ENCODE results near the gene APOD. TPM values are rescaled to one million over a fixed set of nuclear protein-coding genes. Genes with fewer than 3 reads are reported as not detected.

APOD gene
- total and polyA plus RNA-seq, 10 of the 15 experiments (the other 5 are each of a cell fraction or from before 2014, with no cell fraction given): 0.06 to 0.77 (median 0.47) TPM; not detected in 3

DNA sequence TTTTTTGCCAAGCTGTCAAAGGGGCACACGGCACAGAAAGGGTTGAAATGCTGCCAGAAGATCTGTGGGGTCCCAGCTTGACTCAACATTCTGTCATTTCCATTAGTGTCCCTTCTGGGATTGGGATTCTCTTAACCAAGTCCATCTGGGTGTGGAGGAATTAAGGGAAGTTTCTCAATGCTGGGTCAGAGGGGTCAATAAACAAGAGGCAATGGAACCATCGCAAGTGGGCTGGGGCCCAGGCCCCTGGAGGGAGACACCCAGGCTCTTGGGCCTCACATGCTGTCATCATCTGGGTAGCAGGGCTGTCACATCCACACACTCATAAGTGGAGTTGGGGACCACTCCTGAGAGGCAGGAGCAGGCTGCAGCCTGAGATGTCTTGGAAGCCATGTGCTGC is 8.1 kb upstream of the APOD start:
- RAD21 ChIA-PET (ENCODE audit: unreplicated experiment): no interaction called here
- in situ Hi-C loops (cut with MboI): no loop called here
- intact Hi-C loops (cut with micrococcal nuclease; ENCODE audit: unreplicated experiment): no loop called here
- Histone ChIP-seq H2AFZ (ENCODE audit: control insufficient read depth, low read depth, low read length) (no peak overlapping the region), H3K27ac (ENCODE audit: control insufficient read depth, insufficient read depth) (no peak overlapping the region), H3K9ac (ENCODE audit: control insufficient read depth, insufficient read depth, low read length) (no peak overlapping the region), H3K4me3 (no peak overlapping the region), H3K9me3 (replicated peaks; ENCODE audit: control insufficient read depth, insufficient read depth, low read length) (peaks cover 4% of the 10 kb centered on the region; the same call in 1 of the 3 replicates), H3K4me2 (ENCODE audit: control insufficient read depth, insufficient read depth) (no peak overlapping the region), H3K79me2 (ENCODE audit: control insufficient read depth, insufficient read depth, low read length) (no peaks in the 10 kb centered on the region), H4K20me1 (ENCODE audit: control insufficient read depth, insufficient read depth) (no peaks in the 10 kb centered on the region), H3K36me3 (ENCODE audit: control insufficient read depth in 2 of 2, insufficient read depth in 2 of 2, low read length in 1 of 2) (no peaks in the 10 kb centered on the region), H3K27me3 (replicated peaks in 1 of 2; ENCODE audit: control insufficient read depth in 2 of 2, insufficient read depth in 2 of 2, low read length in 1 of 2) (no peaks in the 10 kb centered on the region), H3K4me1 (ENCODE audit: control insufficient read depth, insufficient read depth, low read length) (no peaks in the 10 kb centered on the region; the same call in 1 of the 2 replicates)
- POLR2A ChIA-PET: no interaction called here
- DNase-seq (ENCODE audit: low read depth, low spot score): no peak
- SMC1A ChIA-PET (ENCODE audit: uncharacterized antibody, unreplicated experiment): no interaction called here
- FAIRE-seq: no peak
- CTCF ChIA-PET: no interaction called here
- 54% methylated on average over 2 of the region's 2 CpGs for WGBS (ENCODE audit: insufficient coverage, insufficient replicate concordance, low lambda C conversion rate, missing lambda C conversion rate)
- BruUV-seq (replicated peaks): no TSS peak
- ATAC-seq: no peak
- TF ChIP-seq PML (IDR thresholded peaks at IDR 0.05; ENCODE audit: low read length): no peak
- TF ChIP-seq, protein P1, sequence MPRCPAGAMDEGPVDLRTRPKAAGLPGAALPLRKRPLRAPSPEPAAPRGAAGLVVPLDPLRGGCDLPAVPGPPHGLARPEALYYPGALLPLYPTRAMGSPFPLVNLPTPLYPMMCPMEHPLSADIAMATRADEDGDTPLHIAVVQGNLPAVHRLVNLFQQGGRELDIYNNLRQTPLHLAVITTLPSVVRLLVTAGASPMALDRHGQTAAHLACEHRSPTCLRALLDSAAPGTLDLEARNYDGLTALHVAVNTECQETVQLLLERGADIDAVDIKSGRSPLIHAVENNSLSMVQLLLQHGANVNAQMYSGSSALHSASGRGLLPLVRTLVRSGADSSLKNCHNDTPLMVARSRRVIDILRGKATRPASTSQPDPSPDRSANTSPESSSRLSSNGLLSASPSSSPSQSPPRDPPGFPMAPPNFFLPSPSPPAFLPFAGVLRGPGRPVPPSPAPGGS (IDR thresholded peaks at IDR 0.05; ENCODE audit: borderline replicate concordance, insufficient read depth, low read depth, low read length, poor library complexity, severe bottlenecking): no peak
- TF ChIP-seq NR2C1 (IDR thresholded peaks at IDR 0.05): no peak
- TF ChIP-seq CREM (IDR thresholded peaks at IDR 0.05; ENCODE audit: low read depth): no peak
- no peak for TF ChIP-seq FOXK2 (IDR thresholded peaks at IDR 0.05)
- TF ChIP-seq, protein P2, sequence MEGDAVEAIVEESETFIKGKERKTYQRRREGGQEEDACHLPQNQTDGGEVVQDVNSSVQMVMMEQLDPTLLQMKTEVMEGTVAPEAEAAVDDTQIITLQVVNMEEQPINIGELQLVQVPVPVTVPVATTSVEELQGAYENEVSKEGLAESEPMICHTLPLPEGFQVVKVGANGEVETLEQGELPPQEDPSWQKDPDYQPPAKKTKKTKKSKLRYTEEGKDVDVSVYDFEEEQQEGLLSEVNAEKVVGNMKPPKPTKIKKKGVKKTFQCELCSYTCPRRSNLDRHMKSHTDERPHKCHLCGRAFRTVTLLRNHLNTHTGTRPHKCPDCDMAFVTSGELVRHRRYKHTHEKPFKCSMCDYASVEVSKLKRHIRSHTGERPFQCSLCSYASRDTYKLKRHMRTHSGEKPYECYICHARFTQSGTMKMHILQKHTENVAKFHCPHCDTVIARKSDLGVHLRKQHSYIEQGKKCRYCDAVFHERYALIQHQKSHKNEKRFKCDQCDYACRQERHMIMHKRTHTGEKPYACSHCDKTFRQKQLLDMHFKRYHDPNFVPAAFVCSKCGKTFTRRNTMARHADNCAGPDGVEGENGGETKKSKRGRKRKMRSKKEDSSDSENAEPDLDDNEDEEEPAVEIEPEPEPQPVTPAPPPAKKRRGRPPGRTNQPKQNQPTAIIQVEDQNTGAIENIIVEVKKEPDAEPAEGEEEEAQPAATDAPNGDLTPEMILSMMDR (IDR thresholded peaks at IDR 0.05 in 2 of 3, conservative IDR thresholded peaks at IDR 0.05 in 1 of 3; ENCODE audit: control insufficient read depth in 2 of 3, extremely low read depth in 1 of 3, insufficient read depth in 1 of 3, low read depth in 3 of 3, low read length in 3 of 3): no peak
- TF ChIP-seq CREB1 (IDR thresholded peaks at IDR 0.05; ENCODE audit: low read depth): no peak
- TF ChIP-seq POLR2AphosphoS5 (IDR thresholded peaks at IDR 0.05; ENCODE audit: low read length): no peak
- no peak for TF ChIP-seq CEBPB (IDR thresholded peaks at IDR 0.05; ENCODE audit: borderline replicate concordance in 1 of 2, low read depth in 2 of 2, low read length in 2 of 2)
- TF ChIP-seq IKZF2 (IDR thresholded peaks at IDR 0.05): no peak
- TF ChIP-seq LARP7 (IDR thresholded peaks at IDR 0.05): no peak
- no peak for TF ChIP-seq RCOR1 (conservative IDR thresholded peaks at IDR 0.05; ENCODE audit: low read depth, low read length)
- no peak for TF ChIP-seq REST (IDR thresholded peaks at IDR 0.05; ENCODE audit: low read depth, low read length)
- no peak for TF ChIP-seq E4F1 (IDR thresholded peaks at IDR 0.05; ENCODE audit: borderline replicate concordance, partially characterized antibody)
- TF ChIP-seq YY1 (IDR thresholded peaks at IDR 0.05; ENCODE audit: low read depth, low read length): no peak
- no peak for TF ChIP-seq BRCA1 (IDR thresholded peaks at IDR 0.05; ENCODE audit: low read depth, low read length)
- no peak for TF ChIP-seq CHD1 (IDR thresholded peaks at IDR 0.05; ENCODE audit: low read depth, low read length)

All from GM12878 (cell line).